ENCODE measurements around the gene SKA3.
"Not testable (repeated sequence)": the region's sequence is repeated elsewhere in the genome, so short reads cannot be mapped to it uniquely, and the experiment has no call there.

The SKA3 gene

DNA sequence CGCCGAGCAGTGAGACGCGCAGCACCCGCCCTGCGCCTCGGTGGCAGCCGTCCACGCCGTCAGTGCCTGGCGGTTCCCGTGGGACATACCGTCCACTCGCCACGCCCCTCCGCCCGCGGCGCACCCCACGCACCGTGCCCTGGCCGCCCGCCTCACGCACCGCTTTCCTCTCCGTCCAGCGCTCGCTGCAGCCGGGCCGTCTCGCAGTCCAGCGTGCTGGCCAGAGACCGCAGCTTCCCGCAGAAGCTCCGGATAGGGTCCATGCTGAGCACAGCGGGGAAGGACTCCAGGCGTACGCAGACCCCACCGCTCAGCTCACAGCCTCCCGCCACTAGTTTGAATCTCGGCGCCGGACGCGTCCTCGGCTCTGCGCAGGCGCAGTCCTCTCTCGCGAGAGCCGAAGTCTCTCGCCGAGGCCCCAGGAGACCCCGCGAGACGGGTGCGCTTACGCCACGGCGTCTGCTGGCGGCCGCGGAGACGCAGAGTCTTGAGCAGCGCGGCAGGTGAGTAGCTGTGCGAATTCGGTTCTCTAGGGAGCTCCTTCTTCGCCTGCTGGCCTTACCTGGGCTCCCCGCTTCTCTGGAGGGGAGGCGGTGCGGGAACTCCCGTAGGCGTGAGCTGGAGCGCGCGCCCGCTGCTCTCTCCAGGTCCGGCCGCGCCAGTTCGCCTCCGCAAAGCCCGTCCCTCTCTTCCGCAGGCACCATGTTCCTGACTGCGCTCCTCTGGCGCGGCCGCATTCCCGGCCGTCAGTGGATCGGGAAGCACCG is at the start of gene SKA3, which contains the start of gene MRPL57:
Gene SKA3, minus strand, starts transcription at position 338 of the 767 bp plus-strand sequence. Its CDS starts 75 bp downstream, at position 263.
Gene MRPL57, plus strand, starts transcription at position 444 of the 767 bp plus-strand sequence. Its CDS starts 259 bp downstream, at position 703.
- in situ Hi-C loops (cut with HindIII; ENCODE audit: low pct_unique_long_range_greater_than_20kb, low sequenced_read_pairs): no loop called here
- DNase-seq (ENCODE audit: low read depth in 1 of 2, low spot score in 1 of 2): peak; percentile 72 to 94

DNA sequence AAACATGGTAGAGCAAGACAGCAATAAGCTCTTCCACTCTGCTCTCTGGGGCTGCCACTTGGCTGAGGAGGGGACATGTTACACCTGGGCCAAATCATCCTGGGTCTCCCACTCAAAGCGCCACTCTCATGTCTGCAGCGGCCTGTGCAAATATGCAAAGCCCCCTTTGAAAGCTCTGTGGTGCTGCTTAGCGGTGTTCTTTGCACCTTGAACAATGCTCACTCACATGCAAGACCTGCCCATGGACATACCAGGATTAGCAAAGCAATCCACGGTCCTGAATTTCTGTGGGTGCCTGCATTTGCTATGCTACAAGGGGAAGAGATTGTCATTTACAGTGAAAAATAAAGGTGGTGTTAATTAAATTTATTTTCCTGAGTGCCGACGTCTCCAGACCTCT is 48.7 kb upstream of the SKA3 start:
- in situ Hi-C loops (cut with HindIII; ENCODE audit: low pct_unique_long_range_greater_than_20kb, low sequenced_read_pairs): no loop called here
- no peak for DNase-seq (ENCODE audit: low read depth in 1 of 2, low spot score in 1 of 2)
- no peak for TF ChIP-seq JUND (IDR thresholded peaks at IDR 0.05; ENCODE audit: low read depth)

More for the DNA sequence above, at the start of gene SKA3, which contains the start of gene MRPL57:
- TF ChIP-seq JUND (IDR thresholded peaks at IDR 0.05; ENCODE audit: low read depth): no peak

DNA sequence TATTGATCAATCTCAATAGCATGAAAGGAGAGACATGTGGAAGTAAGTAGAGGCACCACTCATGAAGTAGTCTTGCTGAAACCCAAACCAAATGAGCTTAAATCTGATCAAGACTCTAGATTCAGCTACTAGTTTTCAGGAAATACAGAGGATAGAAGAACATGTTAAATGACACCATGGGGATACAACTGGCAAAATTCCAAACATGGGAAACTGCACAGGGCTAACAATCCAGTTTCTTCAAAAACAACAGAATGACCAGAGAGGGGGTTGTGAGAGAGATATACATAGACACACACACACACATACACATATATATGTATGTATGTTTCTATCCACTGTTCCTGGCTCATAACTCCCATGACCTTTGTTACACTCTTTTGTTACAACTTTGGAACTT is 44.9 kb upstream of the SKA3 start:
- DNase-seq (ENCODE audit: low read depth in 1 of 2, low spot score in 1 of 2): no peak
- in situ Hi-C loops (cut with HindIII; ENCODE audit: low pct_unique_long_range_greater_than_20kb, low sequenced_read_pairs): no loop called here
- no peak for TF ChIP-seq JUND (IDR thresholded peaks at IDR 0.05; ENCODE audit: low read depth)

DNA sequence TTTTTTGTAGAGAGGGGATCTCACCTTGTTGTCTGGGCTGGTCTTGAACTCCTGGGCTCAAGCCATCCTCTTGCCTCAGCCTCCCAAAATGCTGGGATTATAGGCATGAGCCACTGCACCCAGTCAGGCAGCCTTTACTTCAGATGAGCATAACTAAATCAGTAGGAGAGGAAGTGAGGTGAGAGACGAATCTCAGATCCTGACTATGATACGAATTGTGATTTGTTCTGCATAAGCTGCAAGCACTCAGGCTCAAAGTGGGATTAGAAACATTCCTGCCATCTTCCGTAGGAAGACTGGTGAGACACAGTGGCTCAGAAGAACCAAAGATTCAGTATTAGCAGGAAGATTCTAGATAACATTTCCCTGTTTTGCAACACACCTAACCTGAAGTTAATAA is 43.4 kb upstream of the SKA3 start:
- in situ Hi-C loops (cut with HindIII; ENCODE audit: low pct_unique_long_range_greater_than_20kb, low sequenced_read_pairs); DNase-seq (ENCODE audit: low read depth in 1 of 2, low spot score in 1 of 2): not testable (repeated sequence)

DNA sequence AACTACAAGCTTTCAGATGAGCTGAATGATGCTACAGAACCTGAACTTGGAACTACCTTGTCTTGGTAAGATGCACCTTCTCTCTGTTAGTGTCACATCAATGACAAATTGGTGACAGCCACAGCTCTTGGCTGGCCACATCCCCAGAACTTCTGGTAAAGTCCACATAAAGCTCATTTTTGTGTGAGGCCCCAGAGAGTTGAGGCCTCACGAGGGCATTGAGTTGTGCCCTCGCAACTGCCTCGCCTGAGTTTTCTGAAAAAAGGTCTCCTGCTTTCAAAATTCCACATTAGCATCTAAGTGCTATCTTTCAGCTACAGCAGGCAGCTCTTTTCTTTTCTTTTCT is 42.7 kb upstream of the SKA3 start:
- TF ChIP-seq JUND (IDR thresholded peaks at IDR 0.05; ENCODE audit: low read depth): no peak
- in situ Hi-C loops (cut with HindIII; ENCODE audit: low pct_unique_long_range_greater_than_20kb, low sequenced_read_pairs): no loop called here
- DNase-seq (ENCODE audit: low read depth in 1 of 2, low spot score in 1 of 2): no peak

DNA sequence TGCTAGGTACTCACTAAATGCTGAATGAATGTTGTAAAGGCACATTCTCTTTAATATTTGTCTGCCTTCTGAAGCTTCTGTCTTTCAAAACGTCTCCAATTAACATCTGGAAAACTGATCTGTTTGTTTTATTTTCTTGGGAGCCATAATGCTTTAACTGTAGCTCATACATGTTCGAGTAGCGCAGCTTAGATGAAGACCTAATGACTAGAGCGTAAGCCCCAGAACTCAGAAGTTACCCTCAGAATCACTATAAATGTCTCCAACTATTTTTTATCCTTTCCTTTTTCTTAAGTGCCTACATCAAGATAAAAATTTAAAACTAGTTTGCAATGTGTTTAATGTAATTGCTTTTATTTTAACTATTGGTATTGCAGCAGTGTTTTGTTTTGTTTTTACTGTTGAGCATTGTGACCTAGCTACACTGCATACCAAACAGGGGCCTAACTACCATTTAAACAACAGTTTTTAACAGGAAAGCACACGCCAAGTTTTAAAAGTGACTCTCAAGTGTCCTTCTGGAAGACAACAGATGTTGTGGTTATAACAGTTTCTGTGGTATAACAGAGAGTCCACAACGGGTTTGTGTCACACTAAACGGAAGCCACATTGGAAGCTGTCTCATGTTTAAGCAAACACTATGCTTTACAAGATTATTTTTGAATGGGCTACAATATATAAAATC is 42.1 kb upstream of the SKA3 start:
- no peak for DNase-seq (ENCODE audit: low read depth in 1 of 2, low spot score in 1 of 2)
- no peak for TF ChIP-seq JUND (IDR thresholded peaks at IDR 0.05; ENCODE audit: low read depth)
- in situ Hi-C loops (cut with HindIII; ENCODE audit: low pct_unique_long_range_greater_than_20kb, low sequenced_read_pairs): no loop called here

DNA sequence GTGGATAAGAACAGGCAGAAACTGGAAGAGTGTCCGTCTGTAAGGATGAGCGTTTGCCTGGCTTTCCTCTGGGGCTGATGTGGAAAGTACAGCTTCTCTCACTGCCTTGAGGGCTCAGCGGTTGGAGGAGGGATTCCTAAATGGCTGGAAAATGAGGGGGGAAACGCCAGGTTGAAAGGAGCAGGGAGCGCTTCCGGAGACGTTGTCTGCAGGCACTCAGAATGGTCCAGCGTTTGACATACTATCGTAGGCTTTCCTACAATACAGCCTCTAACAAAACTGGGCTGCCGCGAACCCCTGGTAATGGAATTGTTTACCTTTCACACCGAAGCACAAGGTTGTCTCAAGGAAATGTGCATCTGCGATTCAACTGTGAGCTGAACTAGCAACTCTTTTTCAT is 40.0 kb upstream of the SKA3 start:
- no peak for DNase-seq (ENCODE audit: low read depth in 1 of 2, low spot score in 1 of 2)
- in situ Hi-C loops (cut with HindIII; ENCODE audit: low pct_unique_long_range_greater_than_20kb, low sequenced_read_pairs): no loop called here
- no peak for TF ChIP-seq JUND (IDR thresholded peaks at IDR 0.05; ENCODE audit: low read depth)

DNA sequence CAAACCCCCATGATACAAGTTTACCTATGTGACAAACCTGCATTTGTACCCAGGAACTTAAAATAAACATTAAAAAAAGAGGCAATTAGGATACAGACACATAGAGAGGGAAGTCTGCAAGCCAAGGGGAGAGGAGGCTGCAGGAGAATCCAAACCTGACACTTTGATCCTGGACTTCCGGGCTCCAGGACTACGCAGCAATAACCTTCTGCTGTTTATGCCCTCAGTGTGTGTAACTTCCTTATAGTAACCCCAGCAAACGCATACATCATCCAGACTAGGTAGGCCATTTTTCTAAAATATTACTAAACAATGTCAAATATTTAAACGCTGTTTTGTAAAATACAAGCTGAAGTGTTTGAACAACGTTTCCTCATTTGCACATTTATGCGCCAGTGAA is 39.1 kb upstream of the SKA3 start:
- DNase-seq (ENCODE audit: low read depth in 1 of 2, low spot score in 1 of 2); in situ Hi-C loops (cut with HindIII; ENCODE audit: low pct_unique_long_range_greater_than_20kb, low sequenced_read_pairs): not testable (repeated sequence)

DNA sequence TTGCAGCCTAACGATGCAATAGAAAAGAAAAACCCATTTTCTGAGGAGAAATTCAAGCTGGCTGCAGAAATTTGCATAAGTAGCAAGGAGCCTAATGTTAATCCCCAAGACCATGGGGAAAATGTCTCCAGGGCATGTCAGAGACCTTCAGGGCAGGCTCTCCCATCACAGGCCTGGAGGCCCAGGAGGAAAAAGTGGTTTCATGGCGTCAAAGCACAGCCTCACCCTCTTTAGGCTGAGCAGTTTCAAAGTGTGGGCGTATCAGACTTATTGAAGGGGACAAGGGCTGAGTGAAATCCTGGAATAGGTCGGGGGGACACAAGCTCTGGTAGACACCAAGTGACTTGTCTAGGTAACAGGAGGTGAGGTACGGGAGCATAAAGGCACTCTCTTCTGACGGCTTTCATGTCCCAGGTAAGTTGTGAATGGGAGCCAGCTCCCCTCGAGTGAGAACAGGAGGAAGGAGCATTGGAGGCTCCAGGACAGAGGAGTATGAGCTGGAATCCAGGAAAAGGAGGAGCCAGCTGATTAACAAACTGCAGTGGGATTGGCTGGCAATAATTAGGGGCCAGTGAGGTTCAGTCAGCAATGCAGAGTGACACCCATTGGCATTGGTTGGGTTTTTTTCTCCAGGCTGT is 35.9 kb upstream of the SKA3 start:
- in situ Hi-C loops (cut with HindIII; ENCODE audit: low pct_unique_long_range_greater_than_20kb, low sequenced_read_pairs): no loop called here
- no peak for TF ChIP-seq JUND (IDR thresholded peaks at IDR 0.05; ENCODE audit: low read depth)
- peak in 1 of 2 experiments; percentile 13 for DNase-seq (ENCODE audit: low read depth in 1 of 2, low spot score in 1 of 2)

DNA sequence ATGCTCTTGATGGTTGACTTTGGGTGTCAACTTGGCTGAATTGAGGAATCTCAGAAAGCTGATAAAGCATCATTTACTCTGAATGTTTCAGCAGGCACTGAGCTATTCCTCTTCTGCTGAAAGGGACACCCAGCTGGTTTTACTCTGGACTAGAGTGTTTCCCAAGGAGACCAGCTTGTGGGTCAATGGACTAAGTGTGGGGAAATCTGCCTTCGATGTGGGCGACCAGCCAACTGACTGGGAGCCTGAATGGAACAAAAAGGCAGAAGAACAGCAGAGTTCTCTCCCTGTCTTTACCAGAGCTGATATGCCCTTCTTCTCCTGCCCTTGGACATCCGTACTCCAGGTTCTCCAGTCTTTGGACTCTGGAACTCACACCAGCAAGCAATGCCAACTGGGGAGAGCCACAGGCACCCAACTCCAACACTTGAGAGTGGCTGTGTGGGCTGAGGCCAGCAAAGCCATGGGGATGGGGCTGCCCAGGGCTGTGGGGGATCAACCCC is 32.4 kb upstream of the SKA3 start:
- no peak for DNase-seq (ENCODE audit: low read depth in 1 of 2, low spot score in 1 of 2)
- TF ChIP-seq JUND (IDR thresholded peaks at IDR 0.05; ENCODE audit: low read depth): no peak
- in situ Hi-C loops (cut with HindIII; ENCODE audit: low pct_unique_long_range_greater_than_20kb, low sequenced_read_pairs): no loop called here

DNA sequence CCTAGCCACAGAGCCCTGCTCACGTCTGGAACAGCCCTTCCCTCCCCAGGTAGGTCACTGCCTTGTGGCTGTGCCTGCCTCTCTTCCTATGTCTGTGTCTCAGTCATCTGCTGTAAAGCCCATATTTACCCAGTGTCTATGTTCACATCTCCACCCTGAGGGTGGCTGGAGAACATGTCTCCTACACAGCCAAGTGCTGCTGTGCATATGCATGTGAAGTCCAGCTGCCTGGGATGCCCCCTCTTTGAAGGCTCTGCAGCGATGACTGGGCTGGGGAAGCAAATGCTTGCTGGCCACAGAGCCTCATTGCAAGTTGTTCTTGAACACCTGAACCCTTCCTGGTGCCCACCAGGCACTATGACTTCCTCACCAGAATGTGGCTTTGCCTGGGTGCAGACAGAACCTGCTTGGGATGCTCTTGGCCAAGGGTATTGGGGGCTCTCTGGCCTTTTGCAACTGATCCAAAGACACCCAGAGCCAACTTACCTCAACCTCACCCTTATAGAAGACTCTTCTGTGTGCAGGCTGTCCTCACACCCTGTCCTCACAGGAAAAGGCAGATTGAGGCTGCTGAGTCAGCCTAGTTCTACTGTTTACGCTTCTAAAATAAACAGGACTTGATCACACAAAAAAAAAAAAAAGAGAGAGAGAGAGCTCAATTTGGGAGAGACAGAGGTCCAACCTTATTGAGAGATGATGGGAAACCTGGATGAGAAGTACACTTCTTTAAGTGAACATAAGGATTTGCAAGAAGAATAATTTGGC is 26.6 kb upstream of the SKA3 start:
- no peak for TF ChIP-seq JUND (IDR thresholded peaks at IDR 0.05; ENCODE audit: low read depth)
- in situ Hi-C loops (cut with HindIII; ENCODE audit: low pct_unique_long_range_greater_than_20kb, low sequenced_read_pairs): no loop called here
- DNase-seq (ENCODE audit: low read depth in 1 of 2, low spot score in 1 of 2): peak in 1 of 2 experiments; percentile 19

DNA sequence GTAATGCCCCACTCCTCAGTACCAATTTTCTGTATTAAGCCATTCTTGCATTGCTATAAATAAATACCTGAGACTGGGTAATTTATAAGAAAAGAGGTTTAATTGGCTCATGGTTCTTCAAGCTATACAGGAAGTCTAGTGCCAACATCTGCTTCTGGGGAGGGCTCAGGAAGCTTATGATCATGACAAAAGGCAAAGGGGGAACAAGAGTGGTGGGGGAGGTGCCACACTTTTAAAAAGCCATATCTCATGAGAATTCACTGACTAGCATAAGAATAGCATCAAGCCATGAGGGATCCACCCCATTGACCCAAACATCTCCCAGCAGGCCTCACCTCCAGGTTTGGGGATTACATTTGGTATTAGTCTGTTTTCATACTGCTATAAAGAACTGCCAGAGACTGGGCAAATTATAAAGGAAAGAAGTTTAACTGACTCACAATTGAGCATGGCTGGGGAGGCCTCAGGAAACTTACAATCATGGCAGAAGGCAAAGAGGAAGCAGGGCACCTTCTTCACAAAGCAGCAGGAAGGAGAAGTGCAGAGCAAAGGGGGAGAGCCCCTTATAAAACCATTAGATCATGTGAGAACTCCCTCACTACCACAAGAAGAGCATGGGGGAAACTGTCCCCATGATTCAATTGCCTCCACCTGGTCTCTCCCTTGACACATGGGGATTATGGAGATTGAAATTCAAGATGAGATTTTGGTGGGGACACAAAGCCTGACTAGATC is 25.3 kb upstream of the SKA3 start:
- in situ Hi-C loops (cut with HindIII; ENCODE audit: low pct_unique_long_range_greater_than_20kb, low sequenced_read_pairs); DNase-seq (ENCODE audit: low read depth in 1 of 2, low spot score in 1 of 2): not testable (repeated sequence)

DNA sequence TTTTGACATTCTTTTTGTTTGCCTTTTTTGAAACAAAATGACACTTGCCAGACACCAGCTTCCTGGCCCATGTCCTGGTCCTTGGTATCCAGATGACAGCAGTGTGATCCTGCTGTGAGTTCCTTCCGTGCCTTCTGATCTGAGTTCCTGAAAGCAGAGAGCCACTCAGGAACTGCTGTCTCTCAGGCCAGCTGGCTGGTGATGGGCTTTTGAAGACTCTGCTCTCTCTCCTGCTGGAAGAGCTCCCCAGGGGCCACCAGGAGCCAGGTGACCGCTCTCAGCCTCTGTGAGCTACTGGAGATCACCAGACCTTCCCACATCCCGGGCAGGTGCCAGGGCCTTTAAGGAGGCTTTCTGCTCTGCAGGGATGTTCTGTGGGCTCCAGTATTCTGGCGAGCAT is 22.0 kb upstream of the SKA3 start:
- DNase-seq (ENCODE audit: low read depth in 1 of 2, low spot score in 1 of 2); in situ Hi-C loops (cut with HindIII; ENCODE audit: low pct_unique_long_range_greater_than_20kb, low sequenced_read_pairs): not testable (repeated sequence)

DNA sequence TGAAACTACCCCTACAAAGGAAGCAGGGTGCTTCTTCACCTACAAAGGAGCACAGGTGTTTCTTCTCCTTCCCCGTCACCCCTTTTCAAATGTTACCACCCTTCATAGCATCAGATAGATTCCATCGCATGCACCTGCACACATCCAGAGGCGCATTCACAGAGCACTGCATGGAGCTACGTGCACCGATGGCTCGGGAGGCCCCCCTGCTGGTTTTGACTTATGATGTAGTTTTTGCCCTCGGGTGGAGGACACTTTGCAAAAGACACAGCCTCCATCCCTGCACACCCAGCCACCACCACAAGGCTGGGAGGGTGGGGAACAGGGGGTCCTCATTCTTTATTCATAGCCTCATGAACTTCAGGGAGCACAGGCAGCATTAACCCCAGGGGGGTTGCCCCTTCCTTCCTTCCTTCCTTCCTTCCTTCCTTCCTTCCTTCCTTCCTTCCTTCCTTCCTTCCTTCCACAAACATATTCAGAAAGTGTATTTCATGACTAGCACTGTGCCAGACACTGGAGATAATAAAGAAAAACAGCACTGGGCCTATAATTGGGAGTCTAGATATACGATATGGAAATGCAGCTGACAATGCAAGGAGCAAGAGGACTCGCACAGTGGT is 21.4 kb upstream of the SKA3 start:
- in situ Hi-C loops (cut with HindIII; ENCODE audit: low pct_unique_long_range_greater_than_20kb, low sequenced_read_pairs); DNase-seq (ENCODE audit: low read depth in 1 of 2, low spot score in 1 of 2): not testable (repeated sequence)

DNA sequence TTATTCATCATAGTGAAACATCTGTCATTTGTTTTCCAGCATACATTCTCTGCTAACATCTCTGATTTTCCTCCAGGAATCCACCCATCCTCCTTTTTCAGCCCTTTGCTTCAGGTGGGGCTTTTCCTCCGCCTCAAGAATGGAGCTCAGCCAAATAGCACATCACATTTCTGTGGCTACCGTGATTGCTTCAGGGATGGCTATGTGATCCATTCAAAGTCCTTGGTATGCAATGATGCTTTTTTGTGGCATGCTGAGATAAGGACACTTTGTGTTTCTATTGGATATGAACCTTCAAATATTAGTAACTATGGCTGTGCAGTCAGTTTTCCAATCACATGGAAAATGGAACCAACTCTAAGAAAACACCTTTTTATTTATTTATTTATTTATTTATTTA is 18.4 kb upstream of the SKA3 start:
- in situ Hi-C loops (cut with HindIII; ENCODE audit: low pct_unique_long_range_greater_than_20kb, low sequenced_read_pairs); DNase-seq (ENCODE audit: low read depth in 1 of 2, low spot score in 1 of 2): not testable (repeated sequence)

DNA sequence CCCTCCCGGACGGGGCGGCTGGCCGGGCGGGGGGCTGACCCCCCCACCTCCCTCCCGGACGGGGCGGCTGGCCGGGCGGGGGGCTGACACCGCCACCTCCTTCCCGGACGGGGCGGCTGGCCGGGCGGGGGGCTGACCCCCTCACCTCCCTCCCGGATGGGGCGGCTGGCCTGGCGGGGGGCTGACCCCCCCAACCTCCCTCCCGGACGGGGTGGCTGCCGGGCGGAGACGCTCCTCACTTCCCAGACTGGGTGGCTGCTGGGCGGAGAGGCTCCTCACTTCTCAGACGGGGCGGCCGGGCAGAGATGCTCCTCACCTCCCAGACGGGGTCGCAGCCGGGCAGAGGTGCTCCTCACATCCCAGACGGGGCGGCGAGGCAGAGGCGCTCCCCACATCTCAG is 10.1 kb upstream of the SKA3 start:
- DNase-seq (ENCODE audit: low read depth in 1 of 2, low spot score in 1 of 2); in situ Hi-C loops (cut with HindIII; ENCODE audit: low pct_unique_long_range_greater_than_20kb, low sequenced_read_pairs): not testable (repeated sequence)

Measured in T47D (cell line).